Esophagus squamous epithelium (tissue), 5 donors: Measurements from ENCODE around the gene MTLN. TPM values are rescaled to one million over a fixed set of nuclear protein-coding genes. Genes with fewer than 3 reads are reported as not detected.
"Not testable (repeated sequence)": the region's sequence is repeated elsewhere in the genome, so short reads cannot be mapped to it uniquely, and the experiment has no call there.

Experiments
- DNase-seq: peaks from one replicate; lab custom pipeline; 2025; lab: John Stamatoyannopoulos, UW
- H3K27ac ChIP-seq, 4 donors: fragments of 200-600 bp; sonication (generic); one replicate each; pipeline ENCODE4 v1.5.1; 2016 to 2019; ENCODE audit warnings: mild to moderate bottlenecking in 1 of 4
- H3K27me3 ChIP-seq, 4 donors: fragments of 200-600 bp; sonication (generic); 1 replicate in 3 of 4; 2 replicates in 1 of 4; pipeline versions ENCODE4 v1.5.1 to v1.6.0; 2017 to 2021; ENCODE audit warnings: antibody characterized with exemption in 1 of 4
- H3K36me3 ChIP-seq, 3 donors: fragments of 200-600 bp; sonication (generic); one replicate each; pipeline ENCODE4 v1.5.1; 2016 to 2019
- H3K4me1 ChIP-seq, 3 donors: fragments of 200-600 bp; sonication (generic); one replicate each; pipeline ENCODE4 v1.5.1; 2017 to 2019
- H3K4me3 ChIP-seq, 4 donors: fragments of 200-600 bp; sonication (generic); 1 replicate in 3 of 4; 2 replicates in 1 of 4; pipeline ENCODE4 v1.5.1; 2016 to 2019; ENCODE audit warnings: mild to moderate bottlenecking in 2 of 4, moderate library complexity in 1 of 4
- H3K9me3 ChIP-seq, 3 donors: fragments of 200-600 bp; sonication (generic); one replicate each; pipeline ENCODE4 v1.5.1; 2016 to 2019
- CTCF ChIP-seq, 6 experiments: fragments of 450-650 bp in 4 of 6; fragments of 200-600 bp in 2 of 6; sonication (generic) in 2 of 6; IDR thresholded peaks; one replicate each; pipeline ENCODE4 v1.5.1; 2016 to 2019; ENCODE audit warnings: antibody characterized with exemption in 6 of 6, mild to moderate bottlenecking in 4 of 6, moderate library complexity in 4 of 6
- POLR2A ChIP-seq, 4 donors: fragments of 450-650 bp; IDR thresholded peaks; one replicate each; pipeline ENCODE4 v1.6.1; 2017; ENCODE audit warnings: antibody characterized with exemption in 4 of 4, mild to moderate bottlenecking in 4 of 4, moderate library complexity in 3 of 4
- WGBS, 2 donors: methylation state at CpG; one replicate each; pipeline ENCODE4 v1.1.5; 2018; 5-methylcytosine and 5-hydroxymethylcytosine counted together
- intact Hi-C: fragments of 100-400 bp; cut with DNase I; formaldehyde crosslinking; loops from one replicate; pipeline ENCODE4 v1.15.0; 2022
- total RNA-seq, 4 donors: library from RNA; depleted of rRNA; stranded (reverse); fragments of >200 nt; gene quantifications; one replicate each; pipeline ENCODE4 v1.1.0, GENCODE V29; 2016
- donor health status: DM: yes; HTN: yes; CAD: no.

The MTLN gene
- total RNA-seq, 4 donors from 2014 or later = 59.3 to 117 (median 78.2) TPM

- Histone ChIP-seq H3K4me1 (peaks cover 0 to 17% (median 6%) of the 10 kb centered on the region in 3 donors), H3K9me3 (no peaks in the 10 kb centered on the region), H3K27ac (no peak overlapping the region), H3K36me3 (no peaks in the 10 kb centered on the region), H3K4me3 (no peak overlapping the region), H3K27me3 (peaks cover 0 to 9% (median 0%) of the 10 kb centered on the region in 4 donors)
- intact Hi-C loops = no loop called here
- TF ChIP-seq CTCF (IDR thresholded peaks at IDR 0.05) (no peak), POLR2A (IDR thresholded peaks at IDR 0.05) (no peak)
- 71% methylated on average over 4 of the region's 4 CpGs for WGBS, 2 donors
- DNase-seq = no peak
These were observed 9.6 kb upstream of the MTLN start for GRCh38 chr2:110221938-110222337.

- peaks cover 0 to 17% (median 6%) of the 10 kb centered on the region in 3 donors for H3K4me1 ChIP-seq
- H3K4me3 ChIP-seq = no peak overlapping the region
- intact Hi-C loops = no loop called here
- H3K36me3 ChIP-seq = no peaks in the 10 kb centered on the region
- peaks cover 0 to 5% (median 0%) of the 10 kb centered on the region in 4 donors for H3K27me3 ChIP-seq
- peak overlapping the region in 1 of 4 donors; percentile 60 for H3K27ac ChIP-seq
- 51 to 69% methylated on average over 2 of the region's 2 CpGs for WGBS, 2 donors
- no peak for DNase-seq
- TF ChIP-seq CTCF (IDR thresholded peaks at IDR 0.05) (no peak), POLR2A (IDR thresholded peaks at IDR 0.05) (no peak)
- no peaks in the 10 kb centered on the region for H3K9me3 ChIP-seq
These were observed 7.8 kb upstream of the MTLN start for GRCh38 chr2:110220190-110220564.

GRCh38 chr2:110219496-110220189 lies 7.3 kb upstream of the MTLN start:
- Histone ChIP-seq H3K27me3 (peaks cover 0 to 5% (median 0%) of the 10 kb centered on the region in 4 donors), H3K4me3 (no peak overlapping the region), H3K9me3 (no peaks in the 10 kb centered on the region), H3K27ac (peak overlapping the region in 3 of 4 donors; percentile 37 to 60 (median 49)), H3K36me3 (no peaks in the 10 kb centered on the region), H3K4me1 (peaks cover 0 to 17% (median 6%) of the 10 kb centered on the region in 3 donors)
- 13 to 17% methylated on average over 1 of the region's 1 CpG for WGBS, 2 donors
- intact Hi-C loops = no loop called here
- no peak for DNase-seq
- TF ChIP-seq CTCF (IDR thresholded peaks at IDR 0.05) (no peak), POLR2A (IDR thresholded peaks at IDR 0.05) (no peak)

GRCh38 chr2:110218889-110219288 lies 6.5 kb upstream of the MTLN start:
- H3K9me3 ChIP-seq, intact Hi-C loops, H3K27me3 ChIP-seq, DNase-seq, H3K4me3 ChIP-seq, H3K36me3 ChIP-seq: not testable (repeated sequence)
- Histone ChIP-seq H3K27ac (peak overlapping the region in 3 of 4 donors; percentile 37 to 60 (median 49)), H3K4me1 (peaks cover 0 to 17% (median 6%) of the 10 kb centered on the region in 3 donors)
- WGBS, 2 donors = 84 to 87% methylated on average over 6 to 7 of the region's 7 CpGs

GRCh38 chr2:110216803-110217202 lies 4.5 kb upstream of the MTLN start:
- H3K9me3 ChIP-seq = peaks cover 0 to 11% (median 0%) of the 10 kb centered on the region in 3 donors
- intact Hi-C loops = no loop called here
- TF ChIP-seq POLR2A (IDR thresholded peaks at IDR 0.05) = no peak
- TF ChIP-seq CTCF (IDR thresholded peaks at IDR 0.05) = no peak

More at GRCh38 chr2:110216803-110217202, 4.5 kb upstream of the MTLN start:
- no peak for DNase-seq
- Histone ChIP-seq H3K4me1 (peaks cover 0 to 23% (median 6%) of the 10 kb centered on the region in 3 donors), H3K27ac (no peak overlapping the region), H3K36me3 (no peaks in the 10 kb centered on the region), H3K4me3 (no peak overlapping the region), H3K27me3 (peaks cover 0 to 8% (median 0%) of the 10 kb centered on the region in 4 donors)
